Astrocyte (in vitro differentiated cells and primary cell): ENCODE results near the gene SLC22A7. TPM values are rescaled to one million over a fixed set of nuclear protein-coding genes. Genes with fewer than 3 reads are reported as not detected.

ENCODE experiments used
- DNase-seq: peaks from one replicate; pipeline ENCODE4 v3.0.0-alpha.2; 2010; ENCODE audit warnings: low read depth
- FAIRE-seq: peaks from 2 replicates; lab custom pipeline; 2011; peaks lifted over from hg19 to GRCh38; lab: Jason Lieb, UNC
- H2AFZ ChIP-seq: 2 replicates; pipeline ENCODE4 v1.6.0; 2012; ENCODE audit warnings: low read depth, low read length, inconsistent platforms
- H3K27ac ChIP-seq: 2 replicates; pipeline ENCODE4 v1.5.1; 2011; ENCODE audit warnings: low read depth, low read length, inconsistent platforms
- H3K27me3 ChIP-seq: 2 replicates; pipeline ENCODE4 v1.6.0; 2011; ENCODE audit warnings: low read length, inconsistent platforms; ENCODE audit not compliant: insufficient read depth
- H3K36me3 ChIP-seq: 2 replicates; pipeline ENCODE4 v1.5.1; 2011; ENCODE audit warnings: low read length, inconsistent platforms; ENCODE audit not compliant: insufficient read depth
- H3K4me1 ChIP-seq: 2 replicates; pipeline ENCODE4 v1.5.1; 2011; ENCODE audit warnings: low read length, inconsistent platforms; ENCODE audit not compliant: insufficient read depth
- H3K4me2 ChIP-seq: 2 replicates; pipeline ENCODE4 v1.6.0; 2012; ENCODE audit warnings: low read length, inconsistent platforms
- H3K4me3 ChIP-seq: 2 replicates; pipeline ENCODE4 v1.5.1; 2011; ENCODE audit warnings: low read depth, mild to moderate bottlenecking, low read length, inconsistent platforms; ENCODE audit not compliant: insufficient read depth
- H3K79me2 ChIP-seq: 2 replicates; pipeline ENCODE4 v1.6.0; 2012; ENCODE audit warnings: mild to moderate bottlenecking, low read length, inconsistent platforms; ENCODE audit not compliant: insufficient read depth
- H3K9ac ChIP-seq: 2 replicates; pipeline ENCODE4 v1.6.0; 2012; ENCODE audit warnings: mild to moderate bottlenecking, low read length, inconsistent platforms
- H3K9me3 ChIP-seq: 2 replicates; pipeline ENCODE4 v1.5.1; 2012; ENCODE audit warnings: low read depth, mild to moderate bottlenecking, low read length, inconsistent platforms; ENCODE audit not compliant: insufficient read depth
- H4K20me1 ChIP-seq: 2 replicates; pipeline ENCODE4 v1.6.0; 2012; ENCODE audit warnings: low read length, inconsistent platforms; ENCODE audit not compliant: insufficient read depth
- H3K27ac Mint-ChIP-seq: one replicate; pipeline ENCODE4 v1.8.0; 2021; ENCODE audit warnings: mild to moderate bottlenecking, mixed read lengths; ENCODE audit not compliant: unreplicated experiment
- H3K27me3 Mint-ChIP-seq: one replicate; pipeline ENCODE4 v1.8.0; 2021; ENCODE audit warnings: low read depth, mixed read lengths; ENCODE audit not compliant: unreplicated experiment
- H3K36me3 Mint-ChIP-seq: one replicate; pipeline ENCODE4 v1.8.0; 2021; ENCODE audit warnings: low read depth, mixed read lengths; ENCODE audit not compliant: unreplicated experiment
- H3K4me1 Mint-ChIP-seq: one replicate; pipeline ENCODE4 v1.8.0; 2021; ENCODE audit warnings: low read depth, mixed read lengths; ENCODE audit not compliant: unreplicated experiment
- H3K4me3 Mint-ChIP-seq: one replicate; pipeline ENCODE4 v1.8.0; 2021; ENCODE audit warnings: mild to moderate bottlenecking, moderate library complexity, mixed read lengths; ENCODE audit not compliant: unreplicated experiment
- H3K9me3 Mint-ChIP-seq: one replicate; pipeline ENCODE4 v1.8.0; 2021; ENCODE audit warnings: mild to moderate bottlenecking, mixed read lengths; ENCODE audit not compliant: unreplicated experiment
- EZH2 ChIP-seq: IDR thresholded peaks from 2 replicates; pipeline ENCODE4 v1.6.1; 2012; ENCODE audit warnings: mild to moderate bottlenecking, low read length, inconsistent platforms; ENCODE audit not compliant: insufficient read depth
- total RNA-seq: library from RNA; stranded (reverse); gene quantifications from 2 replicates; pipeline ENCODE4 v1.2.1, GENCODE V29; 2021
- TF ChIP-seq, protein P1 (sequence below): IDR thresholded peaks from 2 replicates; pipeline ENCODE4 v1.5.1; 2011; ENCODE audit warnings: low read depth, mild to moderate bottlenecking, inconsistent platforms, low read length, moderate library complexity; ENCODE audit not compliant: insufficient read depth

The SLC22A7 gene
- total RNA-seq, 1 donor from 2014 or later, result not detected

- Mint-ChIP-seq H3K4me3 (no peak overlapping the region), H3K27me3 (peaks cover 46% of the 10 kb centered on the region), H3K27ac (no peak overlapping the region), H3K4me1 (peaks cover 15% of the 10 kb centered on the region), H3K9me3 (no peaks in the 10 kb centered on the region), H3K36me3 (peaks cover 1% of the 10 kb centered on the region)
- no peaks in the 10 kb centered on the region for H3K79me2 ChIP-seq
- DNase-seq, result no peak
- H3K9ac ChIP-seq, result no peak overlapping the region
- H3K36me3 ChIP-seq, result no peaks in the 10 kb centered on the region
- peaks cover 12% of the 10 kb centered on the region for H3K27me3 ChIP-seq
- FAIRE-seq, result no peak
- TF ChIP-seq, protein P1, sequence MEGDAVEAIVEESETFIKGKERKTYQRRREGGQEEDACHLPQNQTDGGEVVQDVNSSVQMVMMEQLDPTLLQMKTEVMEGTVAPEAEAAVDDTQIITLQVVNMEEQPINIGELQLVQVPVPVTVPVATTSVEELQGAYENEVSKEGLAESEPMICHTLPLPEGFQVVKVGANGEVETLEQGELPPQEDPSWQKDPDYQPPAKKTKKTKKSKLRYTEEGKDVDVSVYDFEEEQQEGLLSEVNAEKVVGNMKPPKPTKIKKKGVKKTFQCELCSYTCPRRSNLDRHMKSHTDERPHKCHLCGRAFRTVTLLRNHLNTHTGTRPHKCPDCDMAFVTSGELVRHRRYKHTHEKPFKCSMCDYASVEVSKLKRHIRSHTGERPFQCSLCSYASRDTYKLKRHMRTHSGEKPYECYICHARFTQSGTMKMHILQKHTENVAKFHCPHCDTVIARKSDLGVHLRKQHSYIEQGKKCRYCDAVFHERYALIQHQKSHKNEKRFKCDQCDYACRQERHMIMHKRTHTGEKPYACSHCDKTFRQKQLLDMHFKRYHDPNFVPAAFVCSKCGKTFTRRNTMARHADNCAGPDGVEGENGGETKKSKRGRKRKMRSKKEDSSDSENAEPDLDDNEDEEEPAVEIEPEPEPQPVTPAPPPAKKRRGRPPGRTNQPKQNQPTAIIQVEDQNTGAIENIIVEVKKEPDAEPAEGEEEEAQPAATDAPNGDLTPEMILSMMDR, result no peak
- TF ChIP-seq EZH2, result peak; percentile 79
- H2AFZ ChIP-seq, result no peak overlapping the region
- H3K4me1 ChIP-seq, result peaks cover 5% of the 10 kb centered on the region
- H3K4me2 ChIP-seq, result peak overlapping the region; percentile 75
- peak overlapping the region; percentile 33 for H3K4me3 ChIP-seq
- H4K20me1 ChIP-seq, result no peaks in the 10 kb centered on the region
- no peaks in the 10 kb centered on the region for H3K9me3 ChIP-seq
- no peak overlapping the region for H3K27ac ChIP-seq
Measured at GRCh38 chr6:43274916-43275597, 23.0 kb upstream of the SLC22A7 start.

DNA sequence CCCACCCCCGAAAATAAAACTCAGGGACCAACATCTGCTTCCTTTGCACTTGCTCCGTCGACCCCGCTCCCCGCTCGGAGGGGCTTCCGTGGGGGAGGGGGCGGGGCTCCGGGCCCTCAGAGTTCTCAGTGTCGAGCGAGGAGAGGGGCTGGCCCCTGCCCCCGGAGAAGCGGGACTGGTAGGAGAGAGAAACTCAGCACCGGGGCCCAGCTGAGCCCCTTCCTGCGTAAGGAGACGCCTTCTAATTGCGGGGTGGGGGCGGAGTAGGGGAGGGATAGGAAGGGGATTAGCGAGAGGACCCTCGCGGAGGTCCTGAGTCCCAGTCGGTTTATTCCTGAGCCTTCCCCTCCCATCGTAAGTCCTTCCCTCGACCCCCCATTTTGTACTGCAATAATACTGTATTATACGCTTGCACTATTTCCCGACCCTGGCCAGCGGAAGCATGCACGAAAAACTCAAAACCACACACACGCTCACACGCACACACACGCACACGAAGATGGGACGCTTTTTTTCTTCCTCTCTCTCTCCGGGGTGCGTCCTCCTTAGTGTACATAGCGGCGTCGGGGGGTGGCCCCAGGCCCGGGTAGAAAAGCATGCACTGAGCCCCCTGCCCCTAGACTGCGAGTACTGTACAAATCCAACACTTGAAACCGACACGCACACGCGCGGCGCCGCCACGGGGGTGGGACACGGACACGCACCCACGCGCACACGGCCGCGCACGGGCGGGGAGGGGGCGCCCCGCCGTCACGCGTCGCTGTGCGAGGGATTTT, 22.1 kb upstream of the SLC22A7 start:
- Histone ChIP-seq H3K27ac (no peak overlapping the region), H3K9ac (no peak overlapping the region), H3K79me2 (no peaks in the 10 kb centered on the region), H2AFZ (no peak overlapping the region), H3K9me3 (no peaks in the 10 kb centered on the region), H3K27me3 (peaks cover 17% of the 10 kb centered on the region), H3K4me1 (peaks cover 5% of the 10 kb centered on the region), H3K4me2 (peak overlapping the region; percentile 75), H3K4me3 (no peak overlapping the region), H4K20me1 (no peaks in the 10 kb centered on the region), H3K36me3 (no peaks in the 10 kb centered on the region)
- Mint-ChIP-seq H3K9me3 (no peaks in the 10 kb centered on the region), H3K27me3 (peaks cover 49% of the 10 kb centered on the region), H3K36me3 (peaks cover 1% of the 10 kb centered on the region), H3K27ac (no peak overlapping the region), H3K4me3 (peak overlapping the region; percentile 40), H3K4me1 (peaks cover 15% of the 10 kb centered on the region)
- DNase-seq (peak; percentile 6), FAIRE-seq (no peak)
- TF ChIP-seq, protein P1, result no peak
- no peak for TF ChIP-seq EZH2
